Measurements from ENCODE around the gene SMARCA2. TPM values are rescaled to one million over a fixed set of nuclear protein-coding genes. Genes with fewer than 3 reads are reported as not detected.

SMARCA2 gene
- 99.2 TPM for total RNA-seq (ENCODE audit: insufficient read depth, low replicate concordance)

DNA sequence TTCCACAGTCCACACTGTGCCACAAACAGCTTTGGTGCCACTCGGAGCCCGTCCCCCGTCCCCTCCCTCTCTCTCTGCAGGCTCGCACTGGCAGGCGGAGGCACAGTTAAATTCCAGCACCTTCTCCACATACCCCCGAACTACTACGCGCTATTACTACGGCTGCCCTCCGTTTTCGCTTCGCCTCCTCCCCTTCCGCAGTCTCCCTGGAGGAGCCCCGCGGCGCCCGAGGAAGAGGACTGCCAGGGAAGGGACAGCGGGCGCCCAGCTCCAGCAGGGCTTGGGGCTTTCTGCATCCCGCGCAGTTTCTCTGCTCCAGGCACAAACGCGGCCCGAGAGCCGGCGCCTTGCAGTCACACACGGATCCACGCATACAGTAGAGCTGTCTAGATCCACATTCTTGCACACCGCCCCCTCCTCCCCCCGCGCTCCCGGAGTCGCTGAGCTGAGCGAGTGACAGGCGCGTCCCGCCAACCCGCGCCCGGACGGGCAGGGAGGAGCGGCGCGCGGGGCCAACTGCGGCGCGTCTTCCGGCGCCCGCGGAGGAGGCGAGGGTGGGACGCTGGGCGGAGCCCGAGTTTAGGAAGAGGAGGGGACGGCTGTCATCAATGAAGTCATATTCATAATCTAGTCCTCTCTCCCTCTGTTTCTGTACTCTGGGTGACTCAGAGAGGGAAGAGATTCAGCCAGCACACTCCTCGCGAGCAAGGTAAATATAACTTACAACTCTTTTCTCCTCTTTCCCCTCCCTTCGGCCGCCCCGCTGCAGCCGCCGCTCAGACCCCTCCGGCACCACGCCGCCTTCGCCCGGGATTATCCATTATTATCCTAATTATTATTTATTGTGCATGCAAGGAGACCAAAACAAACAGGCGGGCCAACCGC is at the start of gene SMARCA2:
Gene SMARCA2, plus strand, starts transcription at position 652 of the 885 bp plus-strand sequence. CDS start 13,676 bp downstream, outside the sequence.
- peak; percentile 99 for DNase-seq (ENCODE audit: low spot score)

DNA sequence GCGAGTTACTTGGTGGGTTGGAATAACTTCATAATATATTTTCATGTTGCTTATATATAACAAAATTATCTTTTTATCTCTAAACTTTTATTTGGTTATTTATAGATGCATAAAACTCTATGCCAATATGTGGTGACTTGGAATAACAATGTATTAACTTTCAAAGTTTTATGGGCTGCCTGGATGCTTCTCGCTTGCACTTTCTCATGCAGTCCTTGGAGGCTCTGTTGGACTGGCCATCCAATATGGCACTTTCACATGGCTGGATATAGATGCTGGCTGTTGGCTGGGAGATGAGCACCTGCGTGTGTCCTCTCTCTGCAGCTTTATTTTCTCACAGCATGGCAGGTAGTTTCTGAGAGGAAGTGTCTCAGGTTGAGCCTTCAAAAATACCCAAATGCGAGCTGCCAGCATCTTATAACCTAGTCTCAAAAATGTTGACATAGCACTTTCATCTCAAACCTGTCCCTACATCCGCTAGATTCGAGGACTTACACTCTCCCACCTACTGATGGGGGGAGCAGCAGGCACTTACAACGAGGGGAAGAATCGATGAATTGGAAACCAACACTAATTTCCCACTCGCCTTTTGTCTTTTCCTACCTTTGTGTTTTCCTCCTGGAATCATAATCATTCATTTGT is 48.3 kb upstream of the SMARCA2 start:
- DNase-seq (ENCODE audit: low spot score), result no peak

DNA sequence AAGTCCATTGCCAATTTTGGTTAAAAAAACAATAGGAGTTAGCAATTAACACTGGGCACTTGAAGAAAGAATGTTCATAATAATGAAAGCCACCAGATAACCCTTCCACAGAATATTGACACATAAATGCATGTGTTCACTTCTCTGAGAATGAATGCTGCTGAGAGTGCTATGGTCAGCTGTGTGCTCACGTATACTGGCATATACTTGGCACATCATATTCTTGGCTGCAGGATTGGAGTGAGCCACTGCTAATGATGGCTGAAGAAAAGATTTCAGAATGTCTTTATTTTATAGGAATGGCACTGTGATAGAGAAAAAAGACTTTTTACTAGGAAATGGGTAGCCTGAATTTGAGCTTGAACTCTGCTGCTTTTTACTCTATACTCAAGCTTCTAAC is 46.0 kb upstream of the SMARCA2 start:
- DNase-seq (ENCODE audit: low spot score), result no peak

DNA sequence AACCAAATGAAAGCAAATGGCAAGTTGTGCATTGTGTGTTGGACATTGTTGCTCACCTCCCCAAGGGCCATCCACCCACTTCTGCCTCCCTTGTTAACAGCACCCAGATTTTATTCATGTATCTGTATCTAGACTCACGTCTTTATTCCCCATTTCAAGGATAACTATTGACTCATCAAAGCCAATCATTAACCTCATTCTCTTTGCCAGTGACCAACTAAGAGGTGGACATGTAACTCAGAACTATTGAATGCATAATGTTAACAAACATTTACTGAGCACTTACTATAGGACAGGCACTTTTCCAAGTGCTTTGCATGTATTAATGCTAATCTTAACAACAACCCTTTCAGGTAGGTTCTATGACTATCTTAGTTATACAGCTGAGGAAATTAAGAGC is 45.2 kb upstream of the SMARCA2 start:
- DNase-seq (ENCODE audit: low spot score), result no peak

DNA sequence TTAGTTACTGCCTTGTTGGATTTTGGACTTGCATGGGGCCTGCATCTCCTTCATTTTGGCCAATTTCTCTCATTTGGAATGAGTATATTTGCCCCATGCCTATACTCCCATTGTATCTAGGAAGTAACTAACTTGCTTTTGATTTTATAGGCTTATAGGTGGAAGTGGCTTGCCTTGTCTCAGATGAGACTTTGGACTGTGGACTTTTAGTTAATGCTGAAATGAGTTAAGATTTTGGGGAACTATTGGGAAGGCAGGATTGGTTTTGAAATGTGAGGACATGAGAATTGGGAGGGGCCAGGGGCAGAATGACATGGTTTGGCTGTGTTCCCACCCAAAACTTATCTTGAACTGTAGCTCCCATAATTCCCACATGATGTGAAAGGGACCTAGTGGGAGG is 42.5 kb upstream of the SMARCA2 start:
- no peak for DNase-seq (ENCODE audit: low spot score)

DNA sequence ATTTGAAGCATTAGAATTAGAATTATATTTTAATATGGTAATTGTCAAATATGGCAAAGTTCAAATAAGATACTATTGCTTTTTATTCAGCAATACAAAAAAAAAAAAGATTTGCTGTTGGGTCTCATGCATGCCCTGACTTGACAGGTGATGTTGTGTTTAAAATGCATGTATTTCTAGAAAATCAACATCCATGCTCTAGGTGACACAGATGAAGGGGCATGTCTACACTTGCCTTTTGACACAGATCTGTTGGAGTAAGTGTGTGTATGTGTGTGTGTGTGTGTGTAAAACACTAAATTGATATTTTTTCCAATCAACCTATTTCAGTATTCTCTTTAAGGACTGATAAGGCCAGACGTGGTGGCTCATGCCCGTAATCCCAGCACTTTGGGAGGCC is 38.1 kb upstream of the SMARCA2 start:
- peak; percentile 42 for DNase-seq (ENCODE audit: low spot score)

DNA sequence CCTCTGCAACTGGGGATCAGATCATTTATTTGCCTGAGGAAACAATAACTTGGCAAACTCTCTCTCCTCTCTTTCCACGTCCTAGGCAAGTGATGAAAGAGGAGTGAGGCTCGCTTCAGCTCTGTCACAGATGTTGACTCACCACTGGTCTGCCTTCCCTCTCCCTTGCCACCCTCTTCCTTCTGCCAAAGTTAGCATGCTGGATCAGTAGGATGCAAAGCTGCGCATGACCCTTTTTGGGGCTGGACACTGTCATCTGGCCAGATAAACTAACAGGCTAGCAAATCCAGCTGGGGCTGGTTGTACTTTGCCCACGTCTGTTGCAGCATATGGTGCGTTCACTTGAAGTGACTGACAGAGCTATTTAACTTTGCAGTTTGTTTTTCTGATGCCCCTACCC is 36.2 kb upstream of the SMARCA2 start:
- DNase-seq (ENCODE audit: low spot score), result peak; percentile 50

DNA sequence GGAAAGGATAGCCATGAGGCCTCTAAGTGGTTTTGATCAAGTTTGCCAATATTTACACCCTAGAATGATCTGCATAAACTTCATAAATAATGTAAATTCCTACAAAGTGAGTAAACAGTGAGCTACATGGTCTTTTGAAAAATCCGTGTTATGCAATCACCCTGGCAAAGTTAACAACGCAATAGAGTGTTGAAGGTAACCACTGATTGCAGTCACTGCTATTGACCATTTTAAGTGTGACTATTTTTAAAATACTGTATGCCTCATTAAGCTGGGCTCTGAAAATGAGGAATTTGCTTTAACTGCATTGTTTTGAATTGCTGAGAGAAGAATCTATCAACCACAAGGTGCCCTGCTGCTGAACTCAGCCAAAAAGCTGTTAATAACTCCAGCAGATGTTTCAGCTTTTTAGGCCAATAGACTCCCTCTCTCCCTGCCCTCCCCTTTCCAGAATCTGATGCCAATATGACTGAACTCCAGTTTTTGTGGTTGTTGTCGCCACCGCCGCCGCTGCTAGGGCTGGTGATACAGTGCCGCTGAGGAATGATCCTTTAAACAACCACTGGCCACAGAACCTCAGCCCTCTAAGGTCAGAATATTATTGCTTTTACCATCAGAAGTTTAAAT is 35.3 kb upstream of the SMARCA2 start:
- DNase-seq (ENCODE audit: low spot score), result peak; percentile 7

DNA sequence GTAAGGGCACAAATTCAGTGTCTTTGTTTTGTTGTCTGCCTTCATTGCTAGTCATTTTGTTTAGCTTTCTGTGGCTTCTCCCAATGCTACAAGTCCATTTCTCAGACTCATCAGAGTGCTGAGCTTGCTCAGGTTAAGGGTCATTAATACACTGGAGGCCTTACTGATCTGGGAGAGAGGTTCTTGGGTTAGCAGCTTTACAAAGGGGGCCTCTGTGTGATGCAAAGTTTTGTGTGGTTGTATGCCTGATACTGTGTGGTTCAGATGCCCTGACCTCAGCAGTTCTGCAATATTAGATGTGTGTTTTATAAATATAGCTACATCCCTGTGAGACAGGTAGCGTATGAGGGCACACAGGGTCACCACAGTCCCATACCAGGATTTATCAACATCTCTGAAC is 34.8 kb upstream of the SMARCA2 start:
- DNase-seq (ENCODE audit: low spot score), result no peak

DNA sequence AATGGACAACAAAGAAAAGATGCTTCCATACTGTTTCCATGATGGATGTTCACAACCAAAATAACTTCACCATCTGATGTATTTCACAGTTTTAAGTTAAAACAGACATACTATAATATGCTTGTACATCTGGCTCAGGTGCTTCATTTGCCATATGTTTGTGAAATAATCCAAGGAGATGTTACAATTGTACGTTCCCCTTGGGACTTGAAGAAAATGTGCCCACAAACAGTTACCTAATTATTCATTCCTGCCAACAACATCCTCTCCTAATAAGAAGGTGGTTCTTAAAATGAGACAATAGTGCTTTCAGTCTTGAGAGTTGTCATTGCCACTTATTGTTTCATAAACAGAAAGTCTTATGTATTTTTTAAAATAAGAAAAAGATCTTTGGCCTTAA is 33.1 kb upstream of the SMARCA2 start:
- DNase-seq (ENCODE audit: low spot score), result no peak

DNA sequence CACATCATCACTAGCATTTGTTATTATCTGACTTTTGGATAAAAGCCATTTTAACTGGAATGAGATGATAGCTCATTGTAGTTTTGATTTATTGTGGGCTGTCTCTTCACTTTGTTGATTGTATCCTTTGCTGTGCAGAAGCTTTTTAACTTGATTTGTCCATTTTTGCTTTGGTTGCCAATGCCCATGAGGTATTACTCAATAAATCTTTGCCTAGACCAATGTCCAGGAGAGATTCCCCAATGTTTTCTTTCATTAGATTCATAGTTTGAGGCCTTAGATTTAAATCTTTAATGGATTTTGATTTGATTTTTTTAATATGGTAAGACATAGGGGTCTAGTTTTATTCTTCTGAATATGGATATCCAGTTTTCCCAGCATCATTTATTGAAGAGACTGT is 28.8 kb upstream of the SMARCA2 start:
- no peak for DNase-seq (ENCODE audit: low spot score)

DNA sequence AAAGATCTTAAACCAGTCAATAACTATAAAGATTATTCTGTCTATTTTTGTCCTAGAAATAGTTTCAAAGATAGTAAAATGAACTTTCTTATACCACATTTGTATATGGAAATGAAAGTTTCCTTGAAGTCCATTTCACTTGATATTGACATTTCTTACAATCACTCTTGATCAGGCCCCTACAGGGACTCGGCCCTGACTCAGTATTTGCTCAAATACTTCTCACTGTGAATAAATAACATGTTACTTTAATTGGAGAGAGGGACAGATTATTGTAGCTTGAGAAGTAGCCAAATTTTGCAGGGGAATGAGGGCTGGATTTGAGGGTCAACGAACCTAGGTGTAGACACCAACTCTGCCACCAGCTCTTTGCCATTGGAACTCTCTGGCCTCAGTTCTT is 25.6 kb upstream of the SMARCA2 start:
- DNase-seq (ENCODE audit: low spot score), result no peak

DNA sequence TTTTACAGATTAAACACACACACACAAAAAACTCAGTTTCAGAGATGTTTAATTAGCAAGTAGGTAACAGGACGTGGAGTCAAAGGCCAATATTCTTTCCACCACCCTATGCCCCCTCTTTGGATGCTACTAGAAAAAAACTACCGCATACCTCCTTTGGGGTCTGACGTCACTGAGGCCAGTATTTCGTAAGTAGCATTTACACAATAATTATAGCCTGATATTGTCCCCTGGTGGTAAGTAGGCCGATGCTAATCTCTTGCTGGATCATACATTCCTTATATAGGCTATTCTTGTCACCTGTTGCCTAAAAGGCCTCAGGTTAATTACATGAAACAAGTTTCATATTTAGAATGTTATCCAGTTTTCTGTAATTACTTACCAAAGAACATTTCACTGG is 21.0 kb upstream of the SMARCA2 start:
- DNase-seq (ENCODE audit: low spot score), result no peak

DNA sequence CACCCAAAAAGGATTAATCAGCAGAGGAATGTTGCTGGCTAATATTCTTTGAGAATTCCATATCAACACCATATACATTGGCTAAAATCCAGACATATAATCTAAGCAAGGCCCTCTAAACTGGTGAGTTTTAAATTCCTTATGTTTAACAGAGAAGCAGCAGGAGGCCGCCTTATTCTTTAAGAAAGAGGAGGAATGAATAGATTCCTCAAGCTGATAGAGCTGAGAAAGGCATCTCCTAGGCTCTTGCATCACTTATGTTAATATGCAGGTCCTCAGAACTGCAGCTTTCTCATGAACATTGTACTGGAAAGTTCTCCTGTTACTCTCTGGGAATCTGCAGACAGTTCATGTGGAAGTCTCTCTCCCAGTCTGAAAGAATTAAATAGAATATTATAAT is 20.1 kb upstream of the SMARCA2 start:
- no peak for DNase-seq (ENCODE audit: low spot score)

DNA sequence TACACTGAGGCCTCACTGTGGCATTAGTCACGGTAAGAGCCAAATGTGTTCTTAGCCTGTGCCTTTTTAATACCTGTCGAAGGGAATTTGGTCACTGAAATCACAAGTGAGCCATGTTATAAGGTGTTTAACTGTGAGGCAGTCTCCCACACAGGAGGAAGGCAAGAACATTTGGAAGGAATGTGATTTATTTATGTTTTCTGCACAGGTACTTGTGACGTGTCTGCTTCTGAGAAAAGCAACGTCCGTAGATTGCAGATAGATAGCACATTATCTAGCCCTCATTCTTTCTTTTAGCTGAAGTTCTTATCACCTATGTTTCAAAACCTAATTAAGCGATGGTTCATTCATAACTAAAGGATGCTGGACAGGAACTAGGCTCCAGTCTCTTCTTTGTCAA is 19.0 kb upstream of the SMARCA2 start:
- no peak for DNase-seq (ENCODE audit: low spot score)

DNA sequence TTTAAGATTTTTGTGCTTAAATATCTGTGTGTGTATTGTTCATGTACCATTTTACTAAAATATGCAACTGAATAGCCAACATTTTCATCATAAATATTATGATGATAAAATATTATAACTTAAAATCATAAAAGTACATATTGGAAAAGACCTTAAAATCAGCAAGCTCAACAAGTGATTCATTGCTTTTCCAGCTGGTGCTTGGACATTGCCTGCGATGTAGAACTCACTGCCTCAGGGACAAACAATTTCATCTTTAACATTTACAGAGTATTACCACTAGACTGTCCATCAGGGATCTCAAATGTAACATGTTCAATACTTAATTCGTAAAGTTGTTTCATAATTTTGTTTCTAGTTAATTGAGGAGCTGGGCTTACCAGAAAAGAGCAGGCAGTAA is 17.5 kb upstream of the SMARCA2 start:
- no peak for DNase-seq (ENCODE audit: low spot score)

DNA sequence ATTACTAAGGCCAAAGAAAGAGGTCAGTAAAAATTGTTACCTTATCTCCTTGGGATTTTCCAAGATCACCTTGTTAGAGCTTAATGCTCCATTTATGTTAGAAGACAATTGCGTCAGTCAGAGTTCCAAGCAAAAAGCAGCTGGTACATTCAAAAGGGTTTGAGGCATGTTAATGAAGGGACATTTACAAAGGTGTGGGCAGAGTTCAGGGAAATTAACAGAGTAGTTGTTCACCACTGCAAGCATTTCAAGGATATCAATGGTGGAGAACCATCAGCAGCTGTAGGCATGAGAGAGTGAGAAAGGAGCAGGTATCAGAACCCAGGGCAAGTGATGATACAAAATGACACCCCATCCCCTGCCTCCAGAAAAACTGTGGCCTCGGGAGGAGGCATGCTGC is 17.0 kb upstream of the SMARCA2 start:
- DNase-seq (ENCODE audit: low spot score), result no peak

DNA sequence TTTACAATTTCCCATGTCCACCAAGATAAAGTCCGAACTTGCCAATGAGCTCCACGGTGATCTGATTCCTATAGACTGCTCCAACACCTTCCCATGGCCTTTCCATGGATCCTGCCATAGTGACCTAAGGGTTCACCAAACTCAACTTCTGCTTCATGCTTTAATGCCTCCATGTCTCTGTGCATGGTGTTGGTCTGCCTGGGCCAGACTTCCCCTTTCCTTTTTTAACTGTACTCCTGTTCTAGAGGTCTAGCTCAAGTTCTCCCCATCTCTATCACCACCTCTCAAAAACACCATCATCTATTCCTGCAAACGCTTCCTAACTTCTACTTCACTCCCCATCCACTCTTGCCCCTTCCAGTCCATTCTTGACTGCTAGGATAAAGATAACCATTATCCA is 14.8 kb upstream of the SMARCA2 start:
- no peak for DNase-seq (ENCODE audit: low spot score)

DNA sequence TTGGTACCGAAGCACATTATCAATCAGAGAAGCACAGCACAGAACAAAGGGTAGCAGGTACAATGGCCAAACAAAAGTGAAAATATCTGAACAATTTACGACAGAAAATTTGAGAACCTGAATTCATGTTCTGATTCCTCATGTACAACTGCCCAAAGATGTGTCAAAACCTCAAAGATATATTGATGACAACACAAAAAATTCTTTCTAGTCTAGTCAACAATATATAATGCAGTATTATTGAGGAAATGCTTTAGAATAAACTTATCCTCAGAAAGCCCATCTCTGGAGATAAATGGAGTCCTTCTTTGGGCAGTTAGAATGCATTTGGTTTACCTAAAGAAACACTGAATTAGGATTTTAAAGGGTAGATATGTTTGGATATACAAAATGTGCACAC is 6.8 kb upstream of the SMARCA2 start:
- no peak for DNase-seq (ENCODE audit: low spot score)

DNA sequence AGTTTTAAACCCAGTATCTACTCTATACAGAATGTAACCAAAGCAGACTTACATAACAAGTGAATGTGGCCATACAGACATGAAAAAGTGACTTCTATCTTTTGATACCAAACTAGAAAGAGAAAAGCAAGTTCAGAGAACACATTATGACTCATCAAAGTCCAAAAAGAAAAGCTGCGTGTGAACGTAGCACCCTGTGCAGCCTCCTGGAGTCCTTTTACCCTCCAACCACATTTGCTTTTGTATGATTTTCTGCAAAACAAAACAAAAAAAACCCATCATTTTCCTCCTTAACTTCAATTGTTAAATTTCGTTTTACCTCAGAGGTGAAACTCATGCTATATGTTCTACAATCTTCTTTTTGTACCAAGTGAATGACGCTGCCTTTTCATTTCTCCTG is 2.8 kb upstream of the SMARCA2 start:
- DNase-seq (ENCODE audit: low spot score), result no peak

DNA sequence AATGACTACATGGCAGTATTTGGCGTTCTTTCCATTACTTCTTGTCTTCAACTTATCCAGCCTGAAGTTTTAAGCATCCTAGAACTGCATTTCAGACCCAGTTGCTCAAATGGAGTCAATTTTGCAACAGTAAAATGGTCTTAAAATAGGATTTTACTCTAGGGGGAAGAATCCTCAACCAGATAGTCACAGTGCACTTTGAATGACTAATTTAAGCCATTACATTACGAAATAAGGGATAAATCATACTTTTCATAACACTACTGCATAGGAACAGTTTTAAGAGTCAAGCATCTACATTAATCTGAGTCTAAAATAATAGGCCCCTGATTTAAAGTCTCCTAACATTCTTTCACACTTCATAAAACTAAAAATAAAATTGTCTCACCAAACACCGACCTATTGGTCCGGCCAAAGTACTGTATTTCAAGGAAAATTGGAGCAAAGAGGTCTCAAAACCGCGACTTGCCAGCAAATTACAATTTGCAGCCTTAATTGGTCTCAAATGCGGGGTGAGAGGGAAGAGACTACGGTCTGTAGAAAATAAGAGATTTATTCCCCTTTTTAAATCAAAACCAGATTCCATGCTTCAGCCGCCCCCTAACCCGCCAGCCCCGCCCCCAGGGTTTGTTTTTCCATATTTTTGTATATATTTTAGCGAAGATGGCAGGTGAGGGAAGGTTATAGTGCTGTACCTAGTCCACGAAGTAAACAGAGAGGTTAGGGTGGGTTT is 1.2 kb upstream of the SMARCA2 start:
- peak; percentile 79 for DNase-seq (ENCODE audit: low spot score)
